Stomach (tissue), 4 donors: Measurements from ENCODE around the gene TGDS.

ENCODE experiments used
- POLR2A ChIP-seq, 4 donors: fragments of 450-650 bp; IDR thresholded peaks; one replicate each; pipeline ENCODE4 v1.6.1; 2016; ENCODE audit warnings: antibody characterized with exemption in 4 of 4, control low read depth in 2 of 4, mild to moderate bottlenecking in 1 of 4, moderate library complexity in 1 of 4
- POLR2AphosphoS5 ChIP-seq, 3 donors: sonication (generic); formaldehyde crosslinking; IDR thresholded peaks; one replicate each; pipeline ENCODE4 v1.6.1; 2016; ENCODE audit warnings: antibody characterized with exemption in 3 of 3

DNA sequence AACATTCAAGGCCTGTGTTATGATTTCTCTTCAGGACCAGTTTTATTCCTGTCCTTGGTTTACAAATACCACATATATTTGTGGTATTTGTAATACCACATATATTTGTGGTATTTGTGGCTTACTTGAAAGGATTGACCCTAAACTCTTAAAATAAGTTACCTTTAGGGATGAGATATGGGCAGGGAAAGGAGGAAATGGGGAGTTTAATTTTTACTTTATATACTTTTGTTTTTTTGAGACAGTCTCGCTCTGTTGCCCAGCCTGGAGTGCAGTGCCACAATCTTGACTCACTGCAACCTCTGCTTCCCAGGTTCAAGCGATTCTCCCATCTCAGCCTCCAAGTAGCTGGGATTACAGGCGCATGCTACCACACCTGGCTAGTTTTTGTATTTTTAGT lies 2.3 kb upstream of the TGDS start:
- no peak for TF ChIP-seq POLR2A (IDR thresholded peaks at IDR 0.05)
- no peak for TF ChIP-seq POLR2AphosphoS5 (IDR thresholded peaks at IDR 0.05)
